Fibroblast of peridontal ligament (primary cell): Measurements from ENCODE around the gene RPS2.
"Not testable (repeated sequence)": the region's sequence is repeated elsewhere in the genome, so short reads cannot be mapped to it uniquely, and the experiment has no call there.

ENCODE experiments used
- DNase-seq: peaks from one replicate; pipeline ENCODE4 v3.0.0-alpha.2; 2010; ENCODE audit errors: extremely low read depth

RPS2 gene

GRCh38 chr16:1962161-1963153 lies 2.2 kb downstream of the RPS2 start:
- DNase-seq: not testable (repeated sequence)

GRCh38 chr16:1961651-1962067 lies 3.0 kb downstream of the RPS2 start:
- no peak for DNase-seq

GRCh38 chr16:1960665-1961630 lies 3.7 kb downstream of the RPS2 start:
- peak; percentile 28 for DNase-seq

- peak; percentile 84 for DNase-seq
Measured at GRCh38 chr16:1959269-1960039, 5.2 kb downstream of the RPS2 start, which contains the start of gene NDUFB10. TSS of gene NDUFB10 (plus strand) at chr16:1959538. CDS start at chr16:1959625, 87 bp downstream.

GRCh38 chr16:1958715-1959268 lies 5.8 kb downstream of the RPS2 start:
- DNase-seq: no peak

- DNase-seq: not testable (repeated sequence)
Measured at GRCh38 chr16:1958143-1958491, 6.5 kb downstream of the RPS2 start.

- DNase-seq: not testable (repeated sequence)
Measured at GRCh38 chr16:1957434-1958142, 7.0 kb downstream of the RPS2 start.

GRCh38 chr16:1953734-1954133 lies 10.9 kb downstream of the RPS2 start:
- DNase-seq: no peak

- DNase-seq: no peak
Measured at GRCh38 chr16:1950559-1950958, 14.1 kb downstream of the RPS2 start.

GRCh38 chr16:1950047-1950446 lies 14.6 kb downstream of the RPS2 start:
- no peak for DNase-seq

GRCh38 chr16:1949507-1949906 lies 15.1 kb downstream of the RPS2 start:
- DNase-seq: no peak

- no peak for DNase-seq
Measured at GRCh38 chr16:1947369-1947670, 17.3 kb downstream of the RPS2 start.

- no peak for DNase-seq
Measured at GRCh38 chr16:1946495-1947368, 17.9 kb downstream of the RPS2 start.

- DNase-seq: no peak
Measured at GRCh38 chr16:1945559-1946391, 18.9 kb downstream of the RPS2 start.

- no peak for DNase-seq
Measured at GRCh38 chr16:1944612-1945199, 19.9 kb downstream of the RPS2 start.

GRCh38 chr16:1942810-1943726 lies 21.6 kb downstream of the RPS2 start, which contains the start of gene MSRB1:
TSS of gene MSRB1 (minus strand) at chr16:1943199. CDS start at chr16:1943156, 43 bp downstream.
- peak; percentile 93 for DNase-seq
